PC-3 (cell line): ENCODE data around the gene FN3KRP. TPM values are rescaled to one million over a fixed set of nuclear protein-coding genes. Genes with fewer than 3 reads are reported as not detected.
"Not testable (repeated sequence)": the region's sequence is repeated elsewhere in the genome, so short reads cannot be mapped to it uniquely, and the experiment has no call there.

Experiments
- ATAC-seq: fragments of 200-7000 bp; cut with Tn5 transposase; 2 replicates; pipeline ENCODE4 v1.9.1; 2020; ENCODE audit warnings: mild to moderate bottlenecking, moderate library complexity
- BruUV-seq: library from RNA; stranded (reverse); fragments of 400-500 nt; replicated peaks from 2 replicates; lab custom pipeline; 2021; lab: Mats Ljungman, UMichigan
- CTCF ChIA-PET: fragments of 300-600 bp; sonication (Branson Sonifier 250); formaldehyde crosslinking; loops from one replicate; lab custom pipeline; 2022; ENCODE audit warnings: antibody characterized with exemption; lab: Charles Lee
- POLR2A ChIA-PET: fragments of 300-600 bp; sonication (Branson Sonifier 250); formaldehyde crosslinking; loops from one replicate; lab custom pipeline; 2022; ENCODE audit warnings: antibody characterized with exemption; ENCODE audit not compliant: unreplicated experiment; lab: Charles Lee
- DNase-seq: peaks from one replicate; pipeline ENCODE4 v3.0.0-alpha.2; 2015
- H2AFZ ChIP-seq: fragments of 300-600 bp; sonication (generic); 2 replicates; pipeline ENCODE4 v1.6.0; 2016; ENCODE audit warnings: antibody characterized with exemption, low read length
- H3F3A ChIP-seq: fragments of 300-600 bp; sonication (generic); one replicate; pipeline ENCODE4 v1.6.0; 2017; ENCODE audit warnings: antibody characterized with exemption, low read length, control low read depth, mild to moderate bottlenecking; ENCODE audit not compliant: unreplicated experiment
- H3K27ac ChIP-seq: fragments of 300-600 bp; sonication (generic); 2 replicates; pipeline ENCODE4 v1.5.1; 2016; ENCODE audit warnings: mild to moderate bottlenecking, low read length
- H3K27me3 ChIP-seq: fragments of 300-600 bp; sonication (generic); 2 replicates; pipeline ENCODE4 v1.6.1; 2016; ENCODE audit warnings: low read length, mixed read lengths
- H3K36me3 ChIP-seq: fragments of 300-600 bp; sonication (generic); 2 replicates; pipeline ENCODE4 v1.6.1; 2016; ENCODE audit warnings: low read depth, mixed run types, low read length, mixed read lengths
- H3K4me1 ChIP-seq: fragments of 300-600 bp; sonication (generic); 2 replicates; pipeline ENCODE4 v1.5.1; 2016; ENCODE audit warnings: low read length; ENCODE audit not compliant: insufficient read depth
- H3K4me2 ChIP-seq: fragments of 300-600 bp; sonication (generic); 2 replicates; pipeline ENCODE4 v1.6.0; 2016; ENCODE audit warnings: low read length
- H3K4me3 ChIP-seq: fragments of 300-600 bp; sonication (generic); 2 replicates; pipeline ENCODE4 v1.5.1; 2016; ENCODE audit warnings: mild to moderate bottlenecking, low read length, mixed read lengths
- H3K79me2 ChIP-seq: fragments of 300-600 bp; sonication (generic); 2 replicates; pipeline ENCODE4 v1.6.1; 2017; ENCODE audit warnings: low read length, mixed read lengths
- H3K9ac ChIP-seq: fragments of 300-600 bp; sonication (generic); 2 replicates; pipeline ENCODE4 v1.6.0; 2016; ENCODE audit warnings: mild to moderate bottlenecking, low read length
- H3K9me2 ChIP-seq: fragments of 300-600 bp; sonication (generic); replicated peaks from 2 replicates; pipeline ENCODE4 v1.6.1; 2016; ENCODE audit warnings: mixed run types, low read length, mixed read lengths
- H3K9me3 ChIP-seq: fragments of 300-600 bp; sonication (generic); 2 replicates; pipeline ENCODE4 v1.6.1; 2016; ENCODE audit warnings: low read length, mixed read lengths
- H4K20me1 ChIP-seq: fragments of 300-600 bp; sonication (generic); 2 replicates; pipeline ENCODE4 v1.6.1; 2016; ENCODE audit warnings: low read length, mixed read lengths
- EZH2 ChIP-seq: fragments of 300-600 bp; sonication (generic); IDR thresholded peaks from one replicate; pipeline ENCODE4 v1.6.1; 2017; ENCODE audit warnings: antibody characterized with exemption, mild to moderate bottlenecking, low read length; ENCODE audit not compliant: unreplicated experiment
- EZH2phosphoT487 ChIP-seq: fragments of 300-600 bp; sonication (generic); IDR thresholded peaks from 2 replicates; pipeline ENCODE4 v1.6.1; 2018; ENCODE audit warnings: mild to moderate bottlenecking, antibody characterized with exemption, low read length, borderline replicate concordance
- intact Hi-C: fragments of 100-400 bp; cut with micrococcal nuclease; formaldehyde crosslinking; loops from 2 replicates; pipeline ENCODE4 v1.9.0; 2023
- total RNA-seq: library from RNA; depleted of rRNA; stranded (reverse); fragments of >200 nt; gene quantifications from 2 replicates; pipeline ENCODE4 v1.2.3, GENCODE V29; 2014
- TF ChIP-seq, protein P1 (sequence below): fragments of 300-600 bp; sonication (generic); conservative IDR thresholded peaks from 2 replicates; pipeline ENCODE4 v1.5.1; 2017; ENCODE audit warnings: antibody characterized with exemption, low read depth, mild to moderate bottlenecking, low read length

Gene FN3KRP
- total RNA-seq, 1 experiment from 2014 or later, result 37.4 TPM

DNA sequence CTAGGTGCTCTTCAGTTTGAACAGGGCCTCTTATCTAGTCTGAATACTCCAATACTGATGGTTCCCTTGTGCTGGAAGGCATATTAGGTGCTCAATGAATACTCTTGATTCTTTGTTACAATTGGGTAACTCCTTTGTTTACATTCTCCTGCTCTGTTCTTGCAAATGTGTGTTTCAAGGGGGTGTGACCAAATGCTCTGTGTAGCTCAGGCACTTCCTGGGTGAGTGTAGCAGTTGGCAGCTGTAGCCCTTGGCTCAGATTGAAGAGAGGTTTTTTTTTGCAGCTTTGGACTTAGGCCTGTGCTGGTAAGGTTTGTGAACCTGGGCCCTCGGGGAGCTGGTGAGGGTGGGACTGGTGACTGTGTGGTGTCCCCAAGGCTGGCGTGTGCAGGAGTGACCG, 55.5 kb downstream of the FN3KRP start:
- H3K36me3 ChIP-seq, result peaks cover 21% of the 10 kb centered on the region
- no peaks in the 10 kb centered on the region for H3K79me2 ChIP-seq
- H4K20me1 ChIP-seq, result no peaks in the 10 kb centered on the region
- BruUV-seq, result no TSS peak
- no peaks in the 10 kb centered on the region for H3K9me2 ChIP-seq
- no peak overlapping the region for H2AFZ ChIP-seq
- TF ChIP-seq EZH2 (no peak), EZH2phosphoT487 (no peak)
- TF ChIP-seq, protein P1, sequence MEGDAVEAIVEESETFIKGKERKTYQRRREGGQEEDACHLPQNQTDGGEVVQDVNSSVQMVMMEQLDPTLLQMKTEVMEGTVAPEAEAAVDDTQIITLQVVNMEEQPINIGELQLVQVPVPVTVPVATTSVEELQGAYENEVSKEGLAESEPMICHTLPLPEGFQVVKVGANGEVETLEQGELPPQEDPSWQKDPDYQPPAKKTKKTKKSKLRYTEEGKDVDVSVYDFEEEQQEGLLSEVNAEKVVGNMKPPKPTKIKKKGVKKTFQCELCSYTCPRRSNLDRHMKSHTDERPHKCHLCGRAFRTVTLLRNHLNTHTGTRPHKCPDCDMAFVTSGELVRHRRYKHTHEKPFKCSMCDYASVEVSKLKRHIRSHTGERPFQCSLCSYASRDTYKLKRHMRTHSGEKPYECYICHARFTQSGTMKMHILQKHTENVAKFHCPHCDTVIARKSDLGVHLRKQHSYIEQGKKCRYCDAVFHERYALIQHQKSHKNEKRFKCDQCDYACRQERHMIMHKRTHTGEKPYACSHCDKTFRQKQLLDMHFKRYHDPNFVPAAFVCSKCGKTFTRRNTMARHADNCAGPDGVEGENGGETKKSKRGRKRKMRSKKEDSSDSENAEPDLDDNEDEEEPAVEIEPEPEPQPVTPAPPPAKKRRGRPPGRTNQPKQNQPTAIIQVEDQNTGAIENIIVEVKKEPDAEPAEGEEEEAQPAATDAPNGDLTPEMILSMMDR, result no peak
- H3K9me3 ChIP-seq, result no peaks in the 10 kb centered on the region
- CTCF ChIA-PET, result interaction anchor here (1.0 kb wide), 1 partner anchor 103 kb away, joined by 3 read pairs; no protein-coding TSS in a partner anchor
- H3F3A ChIP-seq, result no peaks in the 10 kb centered on the region
- no peaks in the 10 kb centered on the region for H3K4me1 ChIP-seq
- ATAC-seq, result peak; percentile 95
- no peak overlapping the region for H3K4me3 ChIP-seq
- peak; percentile 45 for DNase-seq
- no peaks in the 10 kb centered on the region for H3K27me3 ChIP-seq
- intact Hi-C loops, result no loop called here
- H3K4me2 ChIP-seq, result no peak overlapping the region
- H3K27ac ChIP-seq, result no peak overlapping the region
- H3K9ac ChIP-seq, result no peak overlapping the region
- POLR2A ChIA-PET, result no interaction called here

DNA sequence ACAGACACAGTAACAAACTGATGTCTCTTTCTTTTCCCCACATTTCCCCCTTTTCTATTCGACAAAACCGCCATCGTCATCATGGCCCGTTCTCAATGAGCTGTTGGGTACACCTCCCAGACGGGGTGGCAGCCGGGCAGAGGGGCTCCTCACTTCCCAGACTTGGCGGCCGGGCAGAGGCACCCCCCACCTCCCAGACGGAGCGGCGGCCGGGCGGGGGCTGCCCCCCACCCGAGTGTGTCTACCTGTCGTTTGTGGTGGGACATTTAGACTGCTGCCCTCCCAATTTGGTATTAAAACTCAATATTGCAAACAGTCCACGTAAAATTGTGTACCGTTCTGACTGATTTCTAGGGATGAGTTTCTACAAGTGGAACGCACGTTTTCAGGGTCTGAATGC, 58.0 kb downstream of the FN3KRP start:
- H3K9me2 ChIP-seq, intact Hi-C loops, H4K20me1 ChIP-seq, H3K4me1 ChIP-seq, H3K79me2 ChIP-seq, H3K27ac ChIP-seq, H3F3A ChIP-seq, ATAC-seq, H3K36me3 ChIP-seq, POLR2A ChIA-PET, H3K9me3 ChIP-seq, BruUV-seq, H3K27me3 ChIP-seq, DNase-seq, H3K9ac ChIP-seq, CTCF ChIA-PET: not testable (repeated sequence)
- Histone ChIP-seq H2AFZ (peak overlapping the region; percentile 53), H3K4me3 (0 out of 2 replicates have a peak overlapping the region, but pooled peaks have one; percentile 23), H3K4me2 (peak overlapping the region; percentile 36)

DNA sequence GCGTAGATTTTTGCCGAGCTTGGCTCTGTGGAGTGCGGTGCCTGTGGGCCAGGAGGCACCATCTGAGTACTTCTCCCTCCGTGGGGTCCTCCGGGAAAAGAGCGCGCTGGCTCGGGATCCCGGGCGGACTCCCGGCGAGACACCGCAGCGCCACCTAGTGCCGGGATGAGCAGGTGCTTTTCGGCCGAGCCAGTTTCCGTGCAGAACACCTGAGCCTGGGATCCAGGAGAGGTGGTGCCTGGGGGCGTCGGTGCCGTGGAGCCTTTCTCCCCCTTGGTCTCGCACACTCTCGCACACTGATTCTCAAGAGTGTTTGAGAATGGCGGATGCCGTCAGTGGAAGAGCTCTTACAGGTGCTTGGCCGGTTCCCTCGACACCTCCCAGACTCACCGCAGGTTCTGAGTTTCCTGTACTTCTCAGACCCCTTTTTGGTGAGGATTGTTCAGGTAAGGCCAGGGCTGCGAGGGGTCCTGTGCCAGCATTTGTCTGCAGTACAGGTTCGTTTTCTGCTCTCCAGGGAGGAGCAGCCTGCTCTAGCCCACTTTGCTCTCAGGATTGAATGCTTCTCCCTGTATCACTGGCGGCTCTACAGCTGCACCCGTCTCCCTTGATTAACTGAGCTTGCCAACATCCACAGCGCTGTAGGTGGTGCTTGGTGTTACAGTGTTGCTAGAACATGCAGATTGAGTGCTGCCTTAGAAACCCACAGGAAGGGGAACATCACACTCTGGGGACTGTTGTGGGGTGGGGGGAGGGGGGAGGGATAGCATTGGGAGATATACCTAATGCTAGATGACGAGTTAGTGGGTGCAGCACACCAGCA, 58.7 kb downstream of the FN3KRP start:
- Histone ChIP-seq H4K20me1 (no peaks in the 10 kb centered on the region), H3K4me1 (no peaks in the 10 kb centered on the region), H3F3A (no peaks in the 10 kb centered on the region), H3K9me2 (no peaks in the 10 kb centered on the region), H3K27me3 (no peaks in the 10 kb centered on the region), H2AFZ (peak overlapping the region; percentile 53), H3K4me3 (peak overlapping the region; percentile 23; the same call in 1 of the 2 replicates), H3K79me2 (no peaks in the 10 kb centered on the region), H3K9ac (no peak overlapping the region), H3K4me2 (peak overlapping the region; percentile 36), H3K36me3 (peaks cover 4% of the 10 kb centered on the region; the same call in 1 of the 2 replicates), H3K9me3 (no peaks in the 10 kb centered on the region), H3K27ac (no peak overlapping the region)
- intact Hi-C loops, result no loop called here
- ChIA-PET CTCF (interaction anchor here (0.7 kb wide), 1 partner anchor 119 kb away, joined by 3 read pairs; no protein-coding TSS in a partner anchor), POLR2A (no interaction called here)
- peak; percentile 75 for ATAC-seq
- DNase-seq, result peak; percentile 65
- no TSS peak for BruUV-seq
- TF ChIP-seq EZH2phosphoT487, result no peak
- TF ChIP-seq, protein P1, result peak; percentile 93
